Measurements from ENCODE around the gene OSCAR.

DNA sequence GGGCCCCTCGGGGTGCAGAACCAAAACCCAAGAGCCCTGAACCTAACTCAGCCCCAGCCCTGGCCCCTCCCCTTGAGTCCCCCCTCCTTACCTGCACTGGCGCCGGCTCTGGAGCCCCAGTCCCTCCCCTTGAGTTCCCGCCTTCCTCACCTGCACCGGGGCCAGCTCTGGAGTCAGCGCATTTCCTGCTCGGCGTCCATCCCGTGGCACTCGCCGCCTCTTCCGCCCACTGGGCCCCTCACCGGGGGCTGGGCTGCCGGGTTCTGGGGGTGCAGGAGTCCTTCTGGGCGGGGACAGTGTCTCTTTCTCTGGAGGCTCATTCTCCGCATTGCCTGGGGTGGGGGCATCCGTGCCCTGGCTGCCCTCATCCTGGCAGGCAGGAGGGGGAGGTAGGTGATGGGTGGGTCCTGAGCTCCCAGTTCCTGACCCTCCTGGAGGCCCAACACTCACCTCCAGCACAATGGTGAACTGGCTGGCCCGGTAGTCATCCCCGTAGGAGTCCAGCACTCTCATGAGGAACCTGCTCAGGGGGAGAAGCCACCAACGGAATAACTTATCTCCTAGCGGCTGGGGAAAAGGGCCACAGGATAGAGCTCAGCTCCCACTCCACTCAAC lies 7.4 kb upstream of the OSCAR start:
- no peak for TF ChIP-seq POLR2AphosphoS5 (IDR thresholded peaks at IDR 0.05; ENCODE audit: low read depth, low read length)
- TF ChIP-seq SIN3A (IDR thresholded peaks at IDR 0.05; ENCODE audit: borderline replicate concordance, insufficient read depth, low read length), result no peak
- TF ChIP-seq, protein P1, sequence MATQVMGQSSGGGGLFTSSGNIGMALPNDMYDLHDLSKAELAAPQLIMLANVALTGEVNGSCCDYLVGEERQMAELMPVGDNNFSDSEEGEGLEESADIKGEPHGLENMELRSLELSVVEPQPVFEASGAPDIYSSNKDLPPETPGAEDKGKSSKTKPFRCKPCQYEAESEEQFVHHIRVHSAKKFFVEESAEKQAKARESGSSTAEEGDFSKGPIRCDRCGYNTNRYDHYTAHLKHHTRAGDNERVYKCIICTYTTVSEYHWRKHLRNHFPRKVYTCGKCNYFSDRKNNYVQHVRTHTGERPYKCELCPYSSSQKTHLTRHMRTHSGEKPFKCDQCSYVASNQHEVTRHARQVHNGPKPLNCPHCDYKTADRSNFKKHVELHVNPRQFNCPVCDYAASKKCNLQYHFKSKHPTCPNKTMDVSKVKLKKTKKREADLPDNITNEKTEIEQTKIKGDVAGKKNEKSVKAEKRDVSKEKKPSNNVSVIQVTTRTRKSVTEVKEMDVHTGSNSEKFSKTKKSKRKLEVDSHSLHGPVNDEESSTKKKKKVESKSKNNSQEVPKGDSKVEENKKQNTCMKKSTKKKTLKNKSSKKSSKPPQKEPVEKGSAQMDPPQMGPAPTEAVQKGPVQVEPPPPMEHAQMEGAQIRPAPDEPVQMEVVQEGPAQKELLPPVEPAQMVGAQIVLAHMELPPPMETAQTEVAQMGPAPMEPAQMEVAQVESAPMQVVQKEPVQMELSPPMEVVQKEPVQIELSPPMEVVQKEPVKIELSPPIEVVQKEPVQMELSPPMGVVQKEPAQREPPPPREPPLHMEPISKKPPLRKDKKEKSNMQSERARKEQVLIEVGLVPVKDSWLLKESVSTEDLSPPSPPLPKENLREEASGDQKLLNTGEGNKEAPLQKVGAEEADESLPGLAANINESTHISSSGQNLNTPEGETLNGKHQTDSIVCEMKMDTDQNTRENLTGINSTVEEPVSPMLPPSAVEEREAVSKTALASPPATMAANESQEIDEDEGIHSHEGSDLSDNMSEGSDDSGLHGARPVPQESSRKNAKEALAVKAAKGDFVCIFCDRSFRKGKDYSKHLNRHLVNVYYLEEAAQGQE (IDR thresholded peaks at IDR 0.05; ENCODE audit: insufficient read depth in 1 of 2, low read depth in 2 of 2, low read length in 2 of 2), result no peak
